Stimulated activated naive B cell treated with anti-CD40 and anti-IgM and Interleukin-4, amounts not matched to agents 10 μg/mL and 1 μg/mL and 100 μg/mL, for 72 hours (primary cell): ENCODE data around the gene CCDC50.
A peak's percentile ranks its signal among the peaks of the same experiment; 100 is the strongest.

Experiments
- ATAC-seq, 2 donors: fragments of 150-1000 bp; cut with Tn5 transposase; replicated peaks; 2 replicates each; pipeline ENCODE4 v1.10.0; 2021; ENCODE audit warnings: moderate library complexity in 1 of 2
- DNase-seq: peaks from one replicate; pipeline ENCODE4 v3.0.0; 2021
- H3K27ac Mint-ChIP-seq: one replicate; pipeline ENCODE4 v1.8.0; 2022; ENCODE audit warnings: mild to moderate bottlenecking, mixed read lengths
- H3K27me3 Mint-ChIP-seq, 2 donors: one replicate each; pipeline ENCODE4 v1.8.0; 2022; ENCODE audit warnings: mixed read lengths in 2 of 2
- H3K36me3 Mint-ChIP-seq, 2 donors: one replicate each; pipeline ENCODE4 v1.8.0; 2022; ENCODE audit warnings: mixed read lengths in 2 of 2, mild to moderate bottlenecking in 1 of 2
- H3K4me1 Mint-ChIP-seq, 2 donors: one replicate each; pipeline ENCODE4 v1.8.0; 2022; ENCODE audit warnings: mixed read lengths in 2 of 2, mild to moderate bottlenecking in 1 of 2
- H3K4me3 Mint-ChIP-seq, 2 donors: one replicate each; pipeline ENCODE4 v1.8.0; 2022; ENCODE audit warnings: mild to moderate bottlenecking in 2 of 2, mixed read lengths in 2 of 2, moderate library complexity in 1 of 2
- H3K9me3 Mint-ChIP-seq, 2 donors: one replicate each; pipeline ENCODE4 v1.8.0; 2022; ENCODE audit warnings: mixed read lengths in 2 of 2, mild to moderate bottlenecking in 1 of 2

Gene CCDC50

GRCh38 chr3:191363221-191363620, 34.0 kb downstream of the CCDC50 start:
- peaks cover 16 to 23% of the 10 kb centered on the region in 2 donors for H3K4me1 Mint-ChIP-seq
- no peaks in the 10 kb centered on the region for H3K9me3 Mint-ChIP-seq
- H3K36me3 Mint-ChIP-seq: peaks cover 30 to 53% of the 10 kb centered on the region in 2 donors
- no peak overlapping the region for H3K27ac Mint-ChIP-seq
- H3K27me3 Mint-ChIP-seq: no peaks in the 10 kb centered on the region
- ATAC-seq (no peak), DNase-seq (no peak)
- no peak overlapping the region for H3K4me3 Mint-ChIP-seq

- H3K27ac Mint-ChIP-seq: no peak overlapping the region
- H3K9me3 Mint-ChIP-seq: no peaks in the 10 kb centered on the region
- no peak for DNase-seq
- H3K27me3 Mint-ChIP-seq: no peaks in the 10 kb centered on the region
- peaks cover 2 to 14% of the 10 kb centered on the region in 2 donors for H3K4me1 Mint-ChIP-seq
- H3K36me3 Mint-ChIP-seq: peaks cover 19 to 46% of the 10 kb centered on the region in 2 donors
- H3K4me3 Mint-ChIP-seq: no peak overlapping the region
- ATAC-seq: no peak
Measured at GRCh38 chr3:191366675-191367074, 37.5 kb downstream of the CCDC50 start.

- ATAC-seq: no peak
- Mint-ChIP-seq H3K27ac (peak overlapping the region; percentile 66), H3K9me3 (no peaks in the 10 kb centered on the region)
Measured at GRCh38 chr3:191368755-191369615, 39.8 kb downstream of the CCDC50 start.

GRCh38 chr3:191369616-191370010, 40.4 kb downstream of the CCDC50 start:
- DNase-seq (no peak), ATAC-seq (no peak)
- no peaks in the 10 kb centered on the region for H3K27me3 Mint-ChIP-seq
- no peaks in the 10 kb centered on the region for H3K9me3 Mint-ChIP-seq
- peaks cover 19 to 34% of the 10 kb centered on the region in 2 donors for H3K36me3 Mint-ChIP-seq
- no peak overlapping the region for H3K4me3 Mint-ChIP-seq
- H3K27ac Mint-ChIP-seq: no peak overlapping the region
- peaks cover 5 to 17% of the 10 kb centered on the region in 2 donors for H3K4me1 Mint-ChIP-seq

More at GRCh38 chr3:191368755-191369615, 39.8 kb downstream of the CCDC50 start:
- Mint-ChIP-seq H3K27me3 (no peaks in the 10 kb centered on the region), H3K4me3 (no peak overlapping the region), H3K4me1 (peaks cover 5 to 17% of the 10 kb centered on the region in 2 donors), H3K36me3 (peaks cover 19 to 38% of the 10 kb centered on the region in 2 donors)
- no peak for DNase-seq

- Mint-ChIP-seq H3K27ac (peak overlapping the region; percentile 51), H3K27me3 (no peaks in the 10 kb centered on the region), H3K9me3 (no peaks in the 10 kb centered on the region), H3K36me3 (peaks cover 27 to 48% of the 10 kb centered on the region in 2 donors), H3K4me1 (peaks cover 8 to 30% of the 10 kb centered on the region in 2 donors), H3K4me3 (no peak overlapping the region)
- DNase-seq: no peak
- ATAC-seq: peak; percentile 45 to 46
Measured at GRCh38 chr3:191372122-191372521, 42.9 kb downstream of the CCDC50 start.

- Mint-ChIP-seq H3K27me3 (no peaks in the 10 kb centered on the region), H3K4me3 (no peak overlapping the region), H3K36me3 (peaks cover 27 to 52% of the 10 kb centered on the region in 2 donors), H3K9me3 (no peaks in the 10 kb centered on the region), H3K4me1 (peaks cover 13 to 34% of the 10 kb centered on the region in 2 donors), H3K27ac (no peak overlapping the region)
- no peak for ATAC-seq
- DNase-seq: no peak
Measured at GRCh38 chr3:191373327-191373726, 44.1 kb downstream of the CCDC50 start.

GRCh38 chr3:191376516-191377141, 47.4 kb downstream of the CCDC50 start:
- ATAC-seq (no peak), DNase-seq (no peak)
- Mint-ChIP-seq H3K27ac (no peak overlapping the region), H3K27me3 (no peaks in the 10 kb centered on the region), H3K36me3 (peaks cover 25 to 39% of the 10 kb centered on the region in 2 donors), H3K4me1 (peaks cover 16 to 36% of the 10 kb centered on the region in 2 donors), H3K4me3 (no peak overlapping the region), H3K9me3 (no peaks in the 10 kb centered on the region)

GRCh38 chr3:191378142-191378812, 49.1 kb downstream of the CCDC50 start:
- Mint-ChIP-seq H3K9me3 (no peaks in the 10 kb centered on the region), H3K27me3 (no peaks in the 10 kb centered on the region), H3K4me3 (no peak overlapping the region), H3K36me3 (peaks cover 29 to 40% of the 10 kb centered on the region in 2 donors), H3K27ac (peak overlapping the region; percentile 20), H3K4me1 (peaks cover 17 to 37% of the 10 kb centered on the region in 2 donors)
- ATAC-seq (no peak), DNase-seq (no peak)

- H3K36me3 Mint-ChIP-seq: peaks cover 31 to 43% of the 10 kb centered on the region in 2 donors
- DNase-seq (no peak), ATAC-seq (no peak)
- no peaks in the 10 kb centered on the region for H3K27me3 Mint-ChIP-seq
- H3K9me3 Mint-ChIP-seq: no peaks in the 10 kb centered on the region
- H3K4me1 Mint-ChIP-seq: peaks cover 17 to 39% of the 10 kb centered on the region in 2 donors
- H3K27ac Mint-ChIP-seq: peak overlapping the region; percentile 25
- no peak overlapping the region for H3K4me3 Mint-ChIP-seq
Measured at GRCh38 chr3:191379446-191379845, 50.3 kb downstream of the CCDC50 start.

- no peaks in the 10 kb centered on the region for H3K9me3 Mint-ChIP-seq
- H3K27ac Mint-ChIP-seq: no peak overlapping the region
- H3K4me3 Mint-ChIP-seq: no peak overlapping the region
- peaks cover 34 to 44% of the 10 kb centered on the region in 2 donors for H3K36me3 Mint-ChIP-seq
- DNase-seq (no peak), ATAC-seq (no peak)
- no peaks in the 10 kb centered on the region for H3K27me3 Mint-ChIP-seq
- H3K4me1 Mint-ChIP-seq: peaks cover 17 to 42% of the 10 kb centered on the region in 2 donors
Measured at GRCh38 chr3:191380001-191380400, 50.8 kb downstream of the CCDC50 start.

GRCh38 chr3:191381303-191381702, 52.1 kb downstream of the CCDC50 start:
- no peak for ATAC-seq
- Mint-ChIP-seq H3K4me3 (no peak overlapping the region), H3K4me1 (peaks cover 20 to 46% of the 10 kb centered on the region in 2 donors), H3K27ac (no peak overlapping the region), H3K9me3 (no peaks in the 10 kb centered on the region), H3K36me3 (peaks cover 32 to 43% of the 10 kb centered on the region in 2 donors), H3K27me3 (no peaks in the 10 kb centered on the region)
- no peak for DNase-seq

- peaks cover 16 to 38% of the 10 kb centered on the region in 2 donors for H3K4me1 Mint-ChIP-seq
- ATAC-seq: peak; percentile 34 to 65
- no peak overlapping the region for H3K27ac Mint-ChIP-seq
Measured at GRCh38 chr3:191382661-191383060, 53.5 kb downstream of the CCDC50 start.

GRCh38 chr3:191383124-191383523, 53.9 kb downstream of the CCDC50 start:
- DNase-seq: no peak
- no peak overlapping the region for H3K4me3 Mint-ChIP-seq
- no peak overlapping the region for H3K27ac Mint-ChIP-seq

More at GRCh38 chr3:191382661-191383060, 53.5 kb downstream of the CCDC50 start:
- Mint-ChIP-seq H3K36me3 (peaks cover 29 to 44% of the 10 kb centered on the region in 2 donors), H3K27me3 (no peaks in the 10 kb centered on the region), H3K9me3 (no peaks in the 10 kb centered on the region), H3K4me3 (no peak overlapping the region)
- DNase-seq: no peak

GRCh38 chr3:191385101-191385500, 55.9 kb downstream of the CCDC50 start:
- Mint-ChIP-seq H3K4me1 (peaks cover 10 to 33% of the 10 kb centered on the region in 2 donors), H3K4me3 (no peak overlapping the region), H3K36me3 (peaks cover 31 to 47% of the 10 kb centered on the region in 2 donors), H3K27me3 (no peaks in the 10 kb centered on the region), H3K27ac (no peak overlapping the region), H3K9me3 (no peaks in the 10 kb centered on the region)
- DNase-seq (no peak), ATAC-seq (no peak)

More at GRCh38 chr3:191383124-191383523, 53.9 kb downstream of the CCDC50 start:
- Mint-ChIP-seq H3K9me3 (no peaks in the 10 kb centered on the region), H3K4me1 (peaks cover 14 to 36% of the 10 kb centered on the region in 2 donors), H3K36me3 (peaks cover 29 to 42% of the 10 kb centered on the region in 2 donors), H3K27me3 (no peaks in the 10 kb centered on the region)
- no peak for ATAC-seq
